NCI-H526 (cell line): Measurements from ENCODE around the gene MAD1L1.

Experiments
- DNase-seq, 2 experiments: peaks; one replicate each; lab custom pipeline; 2025; lab: John Stamatoyannopoulos, UW

Gene MAD1L1

DNA sequence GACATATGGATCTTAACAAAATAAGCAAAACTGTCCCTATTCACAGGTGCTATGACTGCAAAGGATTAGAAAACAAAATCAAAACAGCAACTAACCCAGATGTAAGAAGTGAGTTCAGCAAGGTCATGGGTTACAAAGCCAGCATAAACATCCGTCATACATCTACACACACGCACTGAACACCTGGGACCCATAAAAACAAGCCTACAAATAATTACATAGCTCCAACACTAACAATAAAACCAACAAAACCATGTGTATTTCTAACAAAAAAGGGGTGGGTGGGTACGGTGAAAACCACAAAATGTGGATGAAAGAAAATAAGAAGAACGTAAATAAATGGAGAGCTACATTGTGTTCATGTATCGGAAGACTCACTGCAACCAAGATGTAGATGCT lies 305.8 kb downstream of the MAD1L1 start:
- no peak for DNase-seq

DNA sequence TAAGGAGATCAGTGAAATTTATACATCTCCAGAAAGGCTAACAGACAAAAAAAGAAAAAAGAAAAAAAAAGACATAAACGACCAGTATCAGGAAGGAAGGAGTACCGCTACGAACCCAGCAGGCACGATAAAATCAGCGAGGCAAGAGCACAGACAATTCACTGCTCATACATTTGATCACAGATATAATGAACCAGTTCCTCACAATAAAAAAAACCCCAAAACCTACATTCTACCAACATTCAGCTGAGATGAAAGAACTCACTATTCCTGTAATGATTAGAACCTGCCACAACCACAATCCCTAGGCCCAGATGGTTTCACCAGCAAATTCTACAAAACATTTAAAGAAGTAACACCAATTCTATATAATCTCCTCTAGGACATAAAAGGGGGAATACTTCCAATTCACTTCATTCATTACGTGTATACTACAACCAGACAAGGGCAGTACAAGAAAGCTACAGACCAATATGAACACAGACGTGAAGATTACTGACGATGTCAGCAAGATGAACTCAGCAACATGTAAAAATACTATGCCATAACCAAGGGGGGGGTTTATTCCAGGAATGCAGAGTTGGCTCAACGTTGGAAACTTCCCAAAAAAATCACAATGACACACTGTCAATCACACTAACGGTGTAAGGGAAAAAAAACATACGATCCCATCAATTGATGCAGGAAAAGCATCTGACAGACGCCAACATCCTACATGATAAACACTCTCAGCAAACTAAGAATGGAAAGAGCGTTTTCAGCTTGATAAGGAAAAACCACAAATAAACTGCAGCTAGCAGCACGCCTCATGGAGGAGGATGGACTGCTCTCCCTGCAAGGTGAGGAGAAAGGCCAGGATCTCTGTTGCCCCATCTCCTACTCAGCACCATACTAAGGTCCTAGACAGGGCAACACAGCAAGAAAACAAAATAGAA lies 306.5 kb downstream of the MAD1L1 start:
- DNase-seq: no peak

DNA sequence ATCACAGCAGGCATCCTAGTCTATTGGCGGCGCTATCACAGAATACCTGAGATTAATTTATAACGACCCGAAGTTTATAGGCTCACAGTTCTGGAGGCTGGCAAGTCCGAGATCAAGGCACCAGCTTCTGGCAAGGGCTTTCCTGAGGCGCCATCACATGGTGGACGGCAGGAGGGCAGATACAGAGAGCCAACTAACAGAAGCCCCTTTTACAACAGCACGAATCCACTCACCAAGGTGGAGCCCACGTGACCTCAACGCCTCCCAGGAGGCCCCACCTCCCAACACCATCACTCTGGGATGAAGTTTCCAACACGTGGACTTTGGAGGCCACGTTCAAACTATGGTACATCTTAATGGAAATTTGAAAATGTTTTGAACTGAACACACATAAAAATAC lies 307.4 kb downstream of the MAD1L1 start:
- DNase-seq: peak in 1 of 2 experiments; percentile 26

- no peak for DNase-seq
These were observed 308.4 kb downstream of the MAD1L1 start for GRCh38 chr7:1924258-1924817.

- no peak for DNase-seq
These were observed 309.1 kb downstream of the MAD1L1 start for GRCh38 chr7:1923409-1924257.

DNA sequence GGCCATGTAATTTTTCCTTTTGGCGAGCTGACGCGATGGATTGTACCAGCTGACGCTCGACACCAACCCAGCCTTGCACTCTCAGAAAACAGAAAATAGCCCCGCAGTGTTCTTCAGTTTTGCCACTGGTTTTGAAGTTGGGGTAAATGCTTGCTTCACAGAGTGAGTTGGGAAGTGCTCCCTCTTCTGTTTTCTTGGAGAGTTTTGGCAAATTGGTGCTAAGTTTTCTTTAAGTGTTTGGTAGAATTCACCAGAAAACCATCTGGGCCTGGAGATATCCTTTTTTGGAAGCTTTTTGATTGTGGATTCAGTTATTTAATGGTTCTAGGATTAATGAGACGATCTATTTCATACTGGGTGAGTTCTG lies 309.9 kb downstream of the MAD1L1 start:
- no peak for DNase-seq

DNA sequence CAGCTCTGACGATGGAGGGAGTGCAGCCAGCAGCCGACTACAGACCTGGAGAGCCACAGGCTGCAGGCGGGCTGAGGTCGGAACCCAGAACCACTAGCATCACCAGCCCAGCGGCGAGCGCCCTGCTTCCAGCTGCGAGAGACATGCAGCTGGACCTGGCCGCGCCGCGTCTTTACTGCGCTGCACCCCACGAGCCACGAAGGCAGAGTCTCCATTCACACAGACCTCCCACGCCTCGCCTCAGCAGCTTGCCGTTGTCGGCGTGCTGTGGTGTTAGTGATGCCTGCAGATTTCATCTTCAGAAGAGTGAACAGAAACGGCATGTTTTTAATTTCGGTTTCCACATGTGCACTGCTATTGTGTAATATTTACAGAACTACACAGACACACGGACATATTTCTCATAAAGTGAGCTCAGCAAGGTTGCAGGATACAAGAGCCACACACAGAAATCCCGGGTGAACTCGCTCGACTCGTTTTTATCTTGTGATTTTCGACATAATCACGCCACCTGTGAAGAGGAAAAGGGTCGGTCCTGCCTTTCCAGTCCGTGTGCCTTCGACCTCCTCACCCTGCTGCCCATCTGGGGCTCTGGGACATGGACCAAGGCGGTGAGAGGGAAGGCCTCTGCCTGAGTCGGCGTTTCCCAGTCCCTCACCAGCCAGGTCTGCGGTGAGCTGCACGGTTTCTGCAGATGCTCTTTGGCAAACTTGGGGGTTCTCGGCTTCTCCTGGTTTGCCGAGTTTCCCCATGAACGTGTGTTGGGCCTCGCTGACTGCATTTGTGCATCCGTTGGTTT lies 310.5 kb downstream of the MAD1L1 start:
- no peak for DNase-seq

DNA sequence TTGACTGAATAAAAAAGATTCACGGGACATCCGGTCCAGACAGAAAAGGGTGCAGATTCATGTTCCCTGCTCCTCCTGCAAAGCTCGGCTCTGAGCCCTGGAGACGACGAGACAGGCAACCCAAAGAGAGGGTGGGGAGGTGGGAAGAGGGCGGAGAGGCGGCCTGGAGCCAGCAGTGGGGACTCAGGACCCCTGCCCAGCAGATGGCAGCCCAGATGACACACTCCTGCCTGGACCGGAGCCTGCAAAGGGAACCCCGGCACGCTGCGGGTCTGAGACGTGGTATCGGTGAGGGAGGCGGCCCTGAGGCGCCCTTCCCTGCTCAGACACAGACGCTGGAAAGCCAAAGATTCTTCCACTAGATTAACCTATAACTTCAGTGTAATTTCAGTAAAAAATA lies 311.9 kb downstream of the MAD1L1 start:
- DNase-seq: no peak

GRCh38 chr7:1920266-1920681 lies 312.5 kb downstream of the MAD1L1 start:
- no peak for DNase-seq

GRCh38 chr7:1919539-1920265 lies 313.0 kb downstream of the MAD1L1 start:
- DNase-seq: no peak

GRCh38 chr7:1918881-1919525 lies 313.7 kb downstream of the MAD1L1 start:
- no peak for DNase-seq

DNA sequence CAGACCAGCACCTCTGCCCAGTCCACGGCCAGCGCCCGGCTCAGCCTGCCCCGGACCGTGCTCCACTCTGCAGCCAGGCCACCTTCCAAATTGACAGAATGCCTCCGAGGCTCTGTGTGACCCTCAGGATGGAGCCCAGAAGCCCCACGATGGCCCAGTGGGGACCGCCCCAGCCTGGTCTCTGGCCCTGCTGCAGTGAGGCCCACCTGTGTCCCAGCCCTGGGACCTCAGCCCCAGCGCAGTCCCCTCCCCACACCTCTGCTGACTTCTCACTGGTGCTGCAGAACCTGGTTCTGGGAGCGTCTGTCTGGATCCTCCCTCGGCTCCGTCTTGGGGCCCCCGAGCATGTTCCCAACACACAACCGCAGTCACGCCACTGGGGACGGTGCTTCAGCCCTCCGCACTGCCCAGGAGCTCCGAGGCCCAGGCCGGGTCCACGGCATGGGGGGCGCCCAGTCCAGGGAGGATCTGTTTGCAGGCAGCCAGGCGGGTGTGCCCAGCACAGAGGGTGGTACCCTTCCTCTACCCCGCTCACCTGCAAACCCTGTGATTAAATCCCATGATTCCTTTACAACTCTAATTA lies 314.6 kb downstream of the MAD1L1 start:
- DNase-seq: no peak

DNA sequence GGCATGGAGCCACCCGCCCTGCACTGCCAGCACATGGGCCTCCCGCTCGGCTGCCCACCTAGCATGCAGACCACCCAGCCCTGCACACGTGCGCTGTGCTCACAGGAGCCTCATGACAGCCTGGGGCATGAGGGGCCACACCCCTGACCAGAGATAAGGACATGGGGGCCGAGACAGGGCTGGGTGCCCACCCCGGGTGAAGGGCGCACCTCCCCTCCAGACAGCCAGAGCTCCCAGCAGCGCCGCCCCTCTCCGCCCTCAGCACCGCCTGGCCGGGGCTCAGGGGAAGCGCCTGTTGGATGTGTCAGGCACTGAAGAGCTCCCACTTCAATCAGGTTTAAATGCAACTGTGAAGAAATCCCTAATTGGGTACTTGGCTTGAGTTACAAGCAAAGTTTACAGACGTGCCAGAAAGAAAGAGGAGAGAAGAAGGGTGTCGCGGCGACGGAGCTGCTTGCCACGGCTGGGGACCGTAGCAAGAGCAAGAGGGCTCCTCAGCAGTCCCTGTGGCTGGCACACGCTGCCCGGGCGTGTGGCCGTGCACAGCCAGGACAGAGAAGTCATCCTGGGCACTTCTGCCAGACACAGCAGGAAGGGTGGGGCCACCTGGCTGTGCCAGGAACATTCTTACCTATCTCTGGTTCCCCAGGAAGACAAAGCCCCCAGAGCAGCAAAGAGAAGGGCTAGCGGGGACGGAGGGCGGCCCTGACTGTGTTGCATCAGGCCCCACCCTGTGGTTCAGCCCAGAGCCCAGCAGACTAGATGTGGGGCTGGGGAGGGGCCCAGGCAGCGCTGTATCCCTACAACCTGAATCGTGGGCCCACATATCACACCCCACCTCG lies 315.3 kb downstream of the MAD1L1 start:
- no peak for DNase-seq

GRCh38 chr7:1916601-1916970 lies 316.2 kb downstream of the MAD1L1 start:
- no peak for DNase-seq

- DNase-seq: no peak
These were observed 316.7 kb downstream of the MAD1L1 start for GRCh38 chr7:1915956-1916600.

DNA sequence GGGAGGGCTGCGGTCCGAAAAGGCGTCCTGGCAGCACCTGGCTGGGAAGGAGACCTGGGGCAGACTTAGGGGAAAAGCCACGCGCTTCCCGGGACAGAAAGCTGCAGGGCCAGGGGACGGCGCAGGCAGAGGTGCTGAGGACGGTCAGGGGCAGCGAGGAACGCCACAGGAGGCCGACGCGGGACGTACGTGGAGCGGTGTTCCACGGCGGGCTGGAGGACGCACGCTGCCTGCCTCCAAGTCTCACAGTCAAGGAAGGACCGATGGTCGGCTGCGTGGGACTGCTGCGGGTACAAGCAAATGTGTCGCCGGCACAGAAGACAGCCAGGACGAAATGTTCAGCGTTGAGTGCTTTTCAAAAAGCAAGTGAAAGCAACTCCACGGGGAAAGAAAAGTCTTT lies 317.4 kb downstream of the MAD1L1 start:
- DNase-seq: no peak

DNA sequence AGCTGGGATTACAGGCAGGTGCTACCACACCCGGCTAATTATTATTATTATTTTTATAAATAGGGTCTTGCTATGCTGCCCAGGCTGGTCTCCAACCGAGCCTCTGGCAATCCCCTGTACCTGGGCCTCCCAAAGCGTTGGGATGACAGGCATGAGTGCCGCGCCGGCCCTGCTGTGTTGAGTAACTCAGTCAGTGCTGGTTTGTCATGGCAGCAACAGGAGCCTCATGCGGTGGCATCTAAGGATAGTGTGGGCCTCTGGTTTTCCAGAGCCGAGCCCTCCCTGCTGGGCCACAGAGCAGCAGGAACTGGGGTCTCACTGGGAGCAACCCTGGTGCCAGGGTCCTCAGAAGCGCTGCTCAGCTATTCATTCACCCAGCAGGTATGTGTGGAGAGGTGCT lies 318.0 kb downstream of the MAD1L1 start:
- DNase-seq: no peak

DNA sequence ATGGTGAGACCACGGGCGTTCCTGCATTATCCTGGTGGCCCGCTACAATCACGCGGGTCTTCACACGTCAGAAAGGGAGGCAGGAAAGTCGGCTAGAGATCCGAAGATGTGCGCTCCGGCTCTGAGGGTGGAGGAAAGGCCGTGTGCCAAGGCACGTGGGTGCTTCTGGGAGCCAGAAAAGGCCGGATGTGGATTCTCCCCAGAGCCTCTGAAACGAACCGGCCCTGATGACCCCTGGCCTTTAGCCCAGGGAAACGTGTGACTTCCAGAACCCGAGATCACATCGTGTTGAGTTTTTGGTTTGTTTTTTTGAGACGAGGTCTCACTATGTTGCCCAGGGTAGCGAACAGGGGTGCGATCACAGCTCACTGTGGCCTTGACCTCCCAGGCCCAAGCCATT lies 318.4 kb downstream of the MAD1L1 start:
- DNase-seq: no peak
